Measurements from ENCODE around the gene EFNA3. TPM values are rescaled to one million over a fixed set of nuclear protein-coding genes. Genes with fewer than 3 reads are reported as not detected.

Gene EFNA3, protein sequence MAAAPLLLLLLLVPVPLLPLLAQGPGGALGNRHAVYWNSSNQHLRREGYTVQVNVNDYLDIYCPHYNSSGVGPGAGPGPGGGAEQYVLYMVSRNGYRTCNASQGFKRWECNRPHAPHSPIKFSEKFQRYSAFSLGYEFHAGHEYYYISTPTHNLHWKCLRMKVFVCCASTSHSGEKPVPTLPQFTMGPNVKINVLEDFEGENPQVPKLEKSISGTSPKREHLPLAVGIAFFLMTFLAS
- 3.0 to 5.4 TPM (median 3.9 TPM) in 5 replicates for total RNA-seq (2022; extraction: Qiagen RNA extraction; ENCODE audit: low read depth)

GRCh38 chr1:155078469-155079209 lies at the start of gene EFNA3:
Gene EFNA3, plus strand, starts transcription at chr1:155078837. Its CDS starts 105 bp downstream, at chr1:155078942.

DNA sequence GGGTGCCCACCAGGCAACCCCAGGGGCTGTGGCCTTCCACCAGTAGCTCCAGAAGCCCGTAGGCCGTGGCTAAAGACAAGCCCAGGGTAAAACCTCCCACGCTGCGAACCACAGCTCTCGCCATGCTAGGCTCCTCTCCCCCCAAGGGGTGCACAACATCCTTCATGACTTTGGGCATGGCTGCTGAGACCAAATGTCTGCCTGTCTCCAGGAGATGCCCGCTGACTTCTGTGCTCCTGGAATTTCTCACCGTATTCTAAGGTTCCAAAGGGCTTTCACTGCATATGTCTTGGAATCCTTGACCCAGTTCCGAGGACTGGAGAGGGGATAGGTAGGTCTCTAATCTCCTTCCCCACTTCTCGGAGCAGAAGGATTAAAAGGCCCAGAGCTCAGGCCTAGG lies 45.1 kb upstream of the EFNA3 start, which contains the start of the genes DCST1 and DCST2:
Gene DCST1, plus strand, starts transcription at position 301 of the 400 bp plus-strand sequence. CDS start 213 bp downstream, outside the sequence.
Gene DCST2, minus strand, starts transcription at position 258 of the 400 bp plus-strand sequence. Its CDS starts 80 bp downstream, at position 178.

GRCh38 chr1:155050560-155051341 lies 27.9 kb upstream of the EFNA3 start, which contains the start of gene ADAM15:
Gene ADAM15, plus strand, starts transcription at chr1:155051316. Its CDS starts 71 bp downstream, at chr1:155051387.

DNA sequence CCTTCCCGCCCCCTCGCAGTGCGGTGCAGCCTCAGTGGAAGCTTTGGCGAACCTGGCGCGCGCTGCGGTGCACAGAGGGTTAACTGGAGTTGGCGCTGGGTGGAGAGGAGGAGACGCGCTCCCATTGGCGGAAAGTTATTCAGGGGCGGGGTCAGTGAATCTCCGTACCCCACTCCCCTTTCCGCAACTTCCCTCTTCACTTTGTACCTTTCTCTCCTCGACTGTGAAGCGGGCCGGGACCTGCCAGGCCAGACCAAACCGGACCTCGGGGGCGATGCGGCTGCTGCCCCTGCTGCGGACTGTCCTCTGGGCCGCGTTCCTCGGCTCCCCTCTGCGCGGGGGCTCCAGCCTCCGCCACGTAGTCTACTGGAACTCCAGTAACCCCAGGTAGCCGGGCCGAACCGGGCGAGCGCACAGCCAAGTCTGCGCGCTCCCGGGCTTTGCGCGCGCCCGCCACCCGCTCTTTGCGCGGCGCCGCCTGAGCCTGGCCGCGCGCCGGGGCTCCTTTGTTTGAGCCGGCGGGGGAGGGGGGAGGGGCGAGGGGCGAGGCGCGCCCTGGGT lies 15.0 kb upstream of the EFNA3 start, which contains the start of gene EFNA4:
Gene EFNA4, plus strand, starts transcription at position 191 of the 561 bp plus-strand sequence. Its CDS starts 84 bp downstream, at position 275.

GRCh38 chr1:155127105-155127966 lies 48.7 kb downstream of the EFNA3 start, which contains the start of gene EFNA1:
Gene EFNA1, plus strand, starts transcription at chr1:155127876. Its CDS starts 102 bp downstream, at chr1:155127978.

DNA sequence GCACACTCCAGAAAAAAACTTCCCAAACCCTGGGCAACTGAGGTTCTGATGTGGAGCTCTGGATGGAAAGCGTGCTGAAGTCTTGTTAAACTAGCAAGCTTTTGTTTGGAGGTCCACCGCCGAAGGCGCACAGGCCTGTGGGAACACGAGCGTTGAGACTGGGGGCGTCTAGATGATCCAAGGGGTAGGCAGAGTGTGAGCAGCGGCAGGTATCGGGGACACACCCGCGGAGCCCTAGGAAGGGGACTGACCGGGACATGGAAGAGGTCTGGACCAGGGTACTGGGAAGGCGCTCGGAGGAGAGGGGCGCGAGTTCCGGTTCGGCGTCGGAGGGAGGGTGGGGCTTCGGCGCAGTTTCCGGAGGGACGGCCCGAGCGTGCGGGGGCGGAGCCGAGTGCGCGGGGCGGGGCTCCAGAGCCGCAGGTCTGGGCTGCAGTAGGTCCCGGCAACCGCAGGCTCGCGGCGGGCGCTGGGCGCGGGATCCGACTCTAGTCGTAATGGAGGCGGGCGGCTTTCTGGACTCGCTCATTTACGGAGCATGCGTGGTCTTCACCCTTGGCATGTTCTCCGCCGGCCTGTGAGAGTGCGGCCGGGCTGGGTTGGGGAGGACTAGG lies 56.9 kb downstream of the EFNA3 start, which contains the start of gene SLC50A1:
Gene SLC50A1, plus strand, starts transcription at position 438 of the 614 bp plus-strand sequence. Its CDS starts 60 bp downstream, at position 498.

Other genes starting within 250 kb of the EFNA3 start
- gene KCNN3, start 208.6 kb upstream of the EFNA3 start, total RNA-seq (2022; extraction: Qiagen RNA extraction; ENCODE audit: low read depth) = 0.02 to 0.08 TPM (median 0.06 TPM) in 5 replicates
- gene PMVK, start 142.1 kb upstream of the EFNA3 start, total RNA-seq (2022; extraction: Qiagen RNA extraction; ENCODE audit: low read depth) = 34.6 to 44.3 TPM (median 42.0 TPM) in 5 replicates
- 11.8 to 16.5 TPM (median 14.4 TPM) in 5 replicates for gene PBXIP1, start 122.7 kb upstream of the EFNA3 start, total RNA-seq (2022; extraction: Qiagen RNA extraction; ENCODE audit: low read depth)
- gene PYGO2, start 117.1 kb upstream of the EFNA3 start, total RNA-seq (2022; extraction: Qiagen RNA extraction; ENCODE audit: low read depth) = 19.5 to 24.1 TPM (median 22.6 TPM) in 5 replicates
- 128 to 150 TPM (median 144 TPM) in 5 replicates for gene SHC1, start 108.1 kb upstream of the EFNA3 start, total RNA-seq (2022; extraction: Qiagen RNA extraction; ENCODE audit: low read depth)
- gene CKS1B, start 104.2 kb upstream of the EFNA3 start, total RNA-seq (2022; extraction: Qiagen RNA extraction; ENCODE audit: low read depth) = 325 to 385 TPM (median 338 TPM) in 5 replicates
- gene FLAD1, start 95.5 kb upstream of the EFNA3 start, total RNA-seq (2022; extraction: Qiagen RNA extraction; ENCODE audit: low read depth) = 33.1 to 53.6 TPM (median 42.5 TPM) in 5 replicates
- gene LENEP, start 85.3 kb upstream of the EFNA3 start, total RNA-seq (2022; extraction: Qiagen RNA extraction; ENCODE audit: low read depth) = not detected in 5 replicates
- gene ZBTB7B, start 76.0 kb upstream of the EFNA3 start, total RNA-seq (2022; extraction: Qiagen RNA extraction; ENCODE audit: low read depth) = 18.9 to 28.7 TPM (median 22.3 TPM) in 5 replicates
- 0.08 to 0.67 TPM (median 0.45 TPM) in 5 replicates for gene DCST2, start 45.1 kb upstream of the EFNA3 start, total RNA-seq (2022; extraction: Qiagen RNA extraction; ENCODE audit: low read depth)
- gene DCST1, start 45.0 kb upstream of the EFNA3 start, total RNA-seq (2022; extraction: Qiagen RNA extraction; ENCODE audit: low read depth) = not detected in 5 replicates
- gene ADAM15, start 27.5 kb upstream of the EFNA3 start, total RNA-seq (2022; extraction: Qiagen RNA extraction; ENCODE audit: low read depth) = 52.7 to 85.0 TPM (median 72.2 TPM) in 5 replicates
- 7.2 to 9.3 TPM (median 7.9 TPM) in 5 replicates for gene EFNA4, start 15.1 kb upstream of the EFNA3 start, total RNA-seq (2022; extraction: Qiagen RNA extraction; ENCODE audit: low read depth)
- gene EFNA1, start 49.0 kb downstream of the EFNA3 start, total RNA-seq (2022; extraction: Qiagen RNA extraction; ENCODE audit: low read depth) = 34.4 to 48.7 TPM (median 37.8 TPM) in 5 replicates
- 33.6 to 37.6 TPM (median 35.3 TPM) in 5 replicates for gene SLC50A1, start 57.0 kb downstream of the EFNA3 start, total RNA-seq (2022; extraction: Qiagen RNA extraction; ENCODE audit: low read depth)
- gene DPM3, start 61.7 kb downstream of the EFNA3 start, total RNA-seq (2022; extraction: Qiagen RNA extraction; ENCODE audit: low read depth) = 64.1 to 107 TPM (median 94.9 TPM) in 5 replicates
- gene KRTCAP2, start 94.5 kb downstream of the EFNA3 start, total RNA-seq (2022; extraction: Qiagen RNA extraction; ENCODE audit: low read depth) = 193 to 252 TPM (median 242 TPM) in 5 replicates
- gene TRIM46, start 95.0 kb downstream of the EFNA3 start, total RNA-seq (2022; extraction: Qiagen RNA extraction; ENCODE audit: low read depth) = 1.1 to 2.2 TPM (median 1.4 TPM) in 5 replicates
- 5.5 to 10.3 TPM (median 7.8 TPM) in 5 replicates for gene THBS3, start 129.1 kb downstream of the EFNA3 start, total RNA-seq (2022; extraction: Qiagen RNA extraction; ENCODE audit: low read depth)
- 61.2 to 76.7 TPM (median 74.1 TPM) in 5 replicates for gene MTX1, start 129.9 kb downstream of the EFNA3 start, total RNA-seq (2022; extraction: Qiagen RNA extraction; ENCODE audit: low read depth)
- gene ENTREP3, start 176.6 kb downstream of the EFNA3 start, total RNA-seq (2022; extraction: Qiagen RNA extraction; ENCODE audit: low read depth) = 27.2 to 41.6 TPM (median 36.2 TPM) in 5 replicates
- gene SCAMP3, start 183.5 kb downstream of the EFNA3 start, total RNA-seq (2022; extraction: Qiagen RNA extraction; ENCODE audit: low read depth) = 95.7 to 138 TPM (median 124 TPM) in 5 replicates
- gene CLK2, start 194.7 kb downstream of the EFNA3 start, total RNA-seq (2022; extraction: Qiagen RNA extraction; ENCODE audit: low read depth) = 20.3 to 28.2 TPM (median 22.9 TPM) in 5 replicates
- gene HCN3, start 198.6 kb downstream of the EFNA3 start, total RNA-seq (2022; extraction: Qiagen RNA extraction; ENCODE audit: low read depth) = 2.6 to 6.2 TPM (median 4.4 TPM) in 5 replicates
- gene PKLR, start 222.6 kb downstream of the EFNA3 start, total RNA-seq (2022; extraction: Qiagen RNA extraction; ENCODE audit: low read depth) = 0.03 TPM in 1 of 5 replicates, not detected in the others
- 158 to 185 TPM (median 166 TPM) in 5 replicates for gene FDPS, start 230.0 kb downstream of the EFNA3 start, total RNA-seq (2022; extraction: Qiagen RNA extraction; ENCODE audit: low read depth)
- 36.2 to 57.5 TPM (median 48.6 TPM) in 5 replicates for gene RUSC1, start 242.1 kb downstream of the EFNA3 start, total RNA-seq (2022; extraction: Qiagen RNA extraction; ENCODE audit: low read depth)

Measured in A549 treated with RU486 at 1 μM for 4 hours (cell line).